Measurements from ENCODE around the gene ADAMTSL1.

The ADAMTSL1 gene

GRCh38 chr9:18666986-18667772 is 193.2 kb downstream of the ADAMTSL1 start:
- no peak overlapping the region for H3K9ac ChIP-seq (ENCODE audit: low read length)
- H3K36me3 ChIP-seq (ENCODE audit: control insufficient read depth, insufficient read depth, low read length): no peaks in the 10 kb centered on the region
- no peaks in the 10 kb centered on the region for H3K4me1 ChIP-seq (ENCODE audit: control insufficient read depth, insufficient read depth, low read length)
- no peak overlapping the region for H3K27ac ChIP-seq (ENCODE audit: low read depth, low read length)
- H3K27me3 ChIP-seq (ENCODE audit: control insufficient read depth, insufficient read depth, low read length): no peaks in the 10 kb centered on the region
- H3K4me3 ChIP-seq (ENCODE audit: low read length): no peak overlapping the region

GRCh38 chr9:18668944-18669343 is 195.0 kb downstream of the ADAMTSL1 start:
- no peak overlapping the region for H3K4me3 ChIP-seq (ENCODE audit: low read length)
- H3K36me3 ChIP-seq (ENCODE audit: control insufficient read depth, insufficient read depth, low read length): no peaks in the 10 kb centered on the region
- no peak overlapping the region for H3K27ac ChIP-seq (ENCODE audit: low read depth, low read length)

GRCh38 chr9:18672706-18673105 is 198.8 kb downstream of the ADAMTSL1 start:
- no peak overlapping the region for H3K4me3 ChIP-seq (ENCODE audit: low read length)
- no peak overlapping the region for H3K9ac ChIP-seq (ENCODE audit: low read length)
- no peaks in the 10 kb centered on the region for H3K27me3 ChIP-seq (ENCODE audit: control insufficient read depth, insufficient read depth, low read length)
- peaks cover 3% of the 10 kb centered on the region for H3K4me1 ChIP-seq (ENCODE audit: control insufficient read depth, insufficient read depth, low read length)
- H3K27ac ChIP-seq (ENCODE audit: low read depth, low read length): no peak overlapping the region
- H3K36me3 ChIP-seq (ENCODE audit: control insufficient read depth, insufficient read depth, low read length): no peaks in the 10 kb centered on the region

More at GRCh38 chr9:18668944-18669343, 195.0 kb downstream of the ADAMTSL1 start:
- H3K4me1 ChIP-seq (ENCODE audit: control insufficient read depth, insufficient read depth, low read length): peaks cover 3% of the 10 kb centered on the region
- no peak overlapping the region for H3K9ac ChIP-seq (ENCODE audit: low read length)
- H3K27me3 ChIP-seq (ENCODE audit: control insufficient read depth, insufficient read depth, low read length): no peaks in the 10 kb centered on the region

- no peaks in the 10 kb centered on the region for H3K36me3 ChIP-seq (ENCODE audit: control insufficient read depth, insufficient read depth, low read length)
- H3K27ac ChIP-seq (ENCODE audit: low read depth, low read length): no peak overlapping the region
- no peak overlapping the region for H3K4me3 ChIP-seq (ENCODE audit: low read length)
- H3K27me3 ChIP-seq (ENCODE audit: control insufficient read depth, insufficient read depth, low read length): no peaks in the 10 kb centered on the region
- no peak overlapping the region for H3K9ac ChIP-seq (ENCODE audit: low read length)
- H3K4me1 ChIP-seq (ENCODE audit: control insufficient read depth, insufficient read depth, low read length): peaks cover 3% of the 10 kb centered on the region
Measured at GRCh38 chr9:18673179-18673578, 199.2 kb downstream of the ADAMTSL1 start.

- H3K36me3 ChIP-seq (ENCODE audit: control insufficient read depth, insufficient read depth, low read length): peaks cover under 1% of the 10 kb centered on the region
Measured at GRCh38 chr9:18675332-18675731, 201.4 kb downstream of the ADAMTSL1 start.

GRCh38 chr9:18675973-18676372 is 202.0 kb downstream of the ADAMTSL1 start:
- H3K27ac ChIP-seq (ENCODE audit: low read depth, low read length): no peak overlapping the region
- H3K9ac ChIP-seq (ENCODE audit: low read length): no peak overlapping the region
- H3K4me3 ChIP-seq (ENCODE audit: low read length): no peak overlapping the region
- H3K4me1 ChIP-seq (ENCODE audit: control insufficient read depth, insufficient read depth, low read length): peaks cover 5% of the 10 kb centered on the region
- peaks cover 3% of the 10 kb centered on the region for H3K36me3 ChIP-seq (ENCODE audit: control insufficient read depth, insufficient read depth, low read length)
- no peaks in the 10 kb centered on the region for H3K27me3 ChIP-seq (ENCODE audit: control insufficient read depth, insufficient read depth, low read length)

More at GRCh38 chr9:18675332-18675731, 201.4 kb downstream of the ADAMTSL1 start:
- Histone ChIP-seq H3K27ac (ENCODE audit: low read depth, low read length) (no peak overlapping the region), H3K9ac (ENCODE audit: low read length) (no peak overlapping the region), H3K27me3 (ENCODE audit: control insufficient read depth, insufficient read depth, low read length) (no peaks in the 10 kb centered on the region), H3K4me1 (ENCODE audit: control insufficient read depth, insufficient read depth, low read length) (peaks cover 5% of the 10 kb centered on the region), H3K4me3 (ENCODE audit: low read length) (no peak overlapping the region)

GRCh38 chr9:18676525-18676924 is 202.6 kb downstream of the ADAMTSL1 start:
- no peaks in the 10 kb centered on the region for H3K27me3 ChIP-seq (ENCODE audit: control insufficient read depth, insufficient read depth, low read length)
- no peak overlapping the region for H3K4me3 ChIP-seq (ENCODE audit: low read length)
- peaks cover 5% of the 10 kb centered on the region for H3K4me1 ChIP-seq (ENCODE audit: control insufficient read depth, insufficient read depth, low read length)
- peaks cover 3% of the 10 kb centered on the region for H3K36me3 ChIP-seq (ENCODE audit: control insufficient read depth, insufficient read depth, low read length)
- H3K9ac ChIP-seq (ENCODE audit: low read length): no peak overlapping the region
- no peak overlapping the region for H3K27ac ChIP-seq (ENCODE audit: low read depth, low read length)

- H3K27ac ChIP-seq (ENCODE audit: low read depth, low read length): no peak overlapping the region
- H3K9ac ChIP-seq (ENCODE audit: low read length): no peak overlapping the region
- H3K4me3 ChIP-seq (ENCODE audit: low read length): no peak overlapping the region
- no peaks in the 10 kb centered on the region for H3K27me3 ChIP-seq (ENCODE audit: control insufficient read depth, insufficient read depth, low read length)
- H3K4me1 ChIP-seq (ENCODE audit: control insufficient read depth, insufficient read depth, low read length): peaks cover 5% of the 10 kb centered on the region
- H3K36me3 ChIP-seq (ENCODE audit: control insufficient read depth, insufficient read depth, low read length): peaks cover 3% of the 10 kb centered on the region
Measured at GRCh38 chr9:18678821-18679590, 205.1 kb downstream of the ADAMTSL1 start.

GRCh38 chr9:18682907-18683306 is 209.0 kb downstream of the ADAMTSL1 start:
- H3K36me3 ChIP-seq (ENCODE audit: control insufficient read depth, insufficient read depth, low read length): peaks cover 3% of the 10 kb centered on the region
- peaks cover 16% of the 10 kb centered on the region for H3K4me1 ChIP-seq (ENCODE audit: control insufficient read depth, insufficient read depth, low read length)
- no peak overlapping the region for H3K9ac ChIP-seq (ENCODE audit: low read length)
- H3K4me3 ChIP-seq (ENCODE audit: low read length): no peak overlapping the region
- H3K27me3 ChIP-seq (ENCODE audit: control insufficient read depth, insufficient read depth, low read length): no peaks in the 10 kb centered on the region
- no peak overlapping the region for H3K27ac ChIP-seq (ENCODE audit: low read depth, low read length)

GRCh38 chr9:18683312-18683711 is 209.4 kb downstream of the ADAMTSL1 start:
- H3K27ac ChIP-seq (ENCODE audit: low read depth, low read length): no peak overlapping the region
- peaks cover 3% of the 10 kb centered on the region for H3K36me3 ChIP-seq (ENCODE audit: control insufficient read depth, insufficient read depth, low read length)
- H3K27me3 ChIP-seq (ENCODE audit: control insufficient read depth, insufficient read depth, low read length): no peaks in the 10 kb centered on the region
- H3K4me1 ChIP-seq (ENCODE audit: control insufficient read depth, insufficient read depth, low read length): peaks cover 16% of the 10 kb centered on the region
- H3K4me3 ChIP-seq (ENCODE audit: low read length): no peak overlapping the region
- H3K9ac ChIP-seq (ENCODE audit: low read length): no peak overlapping the region

- peaks cover 16% of the 10 kb centered on the region for H3K4me1 ChIP-seq (ENCODE audit: control insufficient read depth, insufficient read depth, low read length)
- H3K27ac ChIP-seq (ENCODE audit: low read depth, low read length): peak overlapping the region; percentile 85
- H3K27me3 ChIP-seq (ENCODE audit: control insufficient read depth, insufficient read depth, low read length): no peaks in the 10 kb centered on the region
- peaks cover 3% of the 10 kb centered on the region for H3K36me3 ChIP-seq (ENCODE audit: control insufficient read depth, insufficient read depth, low read length)
- no peak overlapping the region for H3K9ac ChIP-seq (ENCODE audit: low read length)
- no peak overlapping the region for H3K4me3 ChIP-seq (ENCODE audit: low read length)
Measured at GRCh38 chr9:18683851-18684250, 209.9 kb downstream of the ADAMTSL1 start.

GRCh38 chr9:18684593-18685317 is 210.8 kb downstream of the ADAMTSL1 start:
- peak overlapping the region; percentile 85 for H3K27ac ChIP-seq (ENCODE audit: low read depth, low read length)
- no peaks in the 10 kb centered on the region for H3K27me3 ChIP-seq (ENCODE audit: control insufficient read depth, insufficient read depth, low read length)
- peaks cover 3% of the 10 kb centered on the region for H3K36me3 ChIP-seq (ENCODE audit: control insufficient read depth, insufficient read depth, low read length)

More at GRCh38 chr9:18684593-18685317, 210.8 kb downstream of the ADAMTSL1 start:
- Histone ChIP-seq H3K4me3 (ENCODE audit: low read length) (no peak overlapping the region), H3K9ac (ENCODE audit: low read length) (no peak overlapping the region), H3K4me1 (ENCODE audit: control insufficient read depth, insufficient read depth, low read length) (peaks cover 13% of the 10 kb centered on the region)
